ENCODE data around the gene SLC35F1. TPM values are rescaled to one million over a fixed set of nuclear protein-coding genes. Genes with fewer than 3 reads are reported as not detected.
A peak's percentile ranks its signal among the peaks of the same experiment; 100 is the strongest.

The SLC35F1 gene
- total and polyA plus RNA-seq, 2 experiments from 2014 or later = 18.5 to 25.5 TPM

DNA sequence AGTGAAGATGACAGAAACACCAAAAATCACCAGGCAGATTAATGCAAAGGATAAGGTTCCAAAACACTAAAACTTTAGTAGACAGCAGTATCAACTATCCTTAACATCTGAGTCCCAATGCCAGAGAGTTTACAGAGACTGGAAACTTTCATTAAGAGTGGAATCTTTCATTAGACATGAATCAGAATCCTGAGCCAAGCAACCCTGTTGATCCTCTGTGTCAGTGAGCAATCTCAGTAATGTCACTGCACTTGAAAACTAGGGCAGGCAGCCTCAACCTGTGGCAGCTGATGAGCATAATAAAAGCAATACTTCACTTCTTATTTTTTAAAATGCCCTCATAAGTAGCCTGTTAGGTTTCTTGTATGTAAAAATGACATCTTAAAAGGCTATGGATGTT, 388.3 kb downstream of the SLC35F1 start:
- Histone ChIP-seq H3K4me3 (no peak overlapping the region), H3K36me3 (no peaks in the 10 kb centered on the region), H3K9me3 (ENCODE audit: low read depth) (no peaks in the 10 kb centered on the region), H3K27ac (peak overlapping the region; percentile 38), H3K27me3 (no peaks in the 10 kb centered on the region), H3K4me1 (ENCODE audit: low read depth) (peaks cover 8% of the 10 kb centered on the region)
- peak in 1 of 2 donors; percentile 34 for DNase-seq (ENCODE audit: low read depth in 1 of 2, low spot score in 1 of 2)
- TF ChIP-seq, protein P1, sequence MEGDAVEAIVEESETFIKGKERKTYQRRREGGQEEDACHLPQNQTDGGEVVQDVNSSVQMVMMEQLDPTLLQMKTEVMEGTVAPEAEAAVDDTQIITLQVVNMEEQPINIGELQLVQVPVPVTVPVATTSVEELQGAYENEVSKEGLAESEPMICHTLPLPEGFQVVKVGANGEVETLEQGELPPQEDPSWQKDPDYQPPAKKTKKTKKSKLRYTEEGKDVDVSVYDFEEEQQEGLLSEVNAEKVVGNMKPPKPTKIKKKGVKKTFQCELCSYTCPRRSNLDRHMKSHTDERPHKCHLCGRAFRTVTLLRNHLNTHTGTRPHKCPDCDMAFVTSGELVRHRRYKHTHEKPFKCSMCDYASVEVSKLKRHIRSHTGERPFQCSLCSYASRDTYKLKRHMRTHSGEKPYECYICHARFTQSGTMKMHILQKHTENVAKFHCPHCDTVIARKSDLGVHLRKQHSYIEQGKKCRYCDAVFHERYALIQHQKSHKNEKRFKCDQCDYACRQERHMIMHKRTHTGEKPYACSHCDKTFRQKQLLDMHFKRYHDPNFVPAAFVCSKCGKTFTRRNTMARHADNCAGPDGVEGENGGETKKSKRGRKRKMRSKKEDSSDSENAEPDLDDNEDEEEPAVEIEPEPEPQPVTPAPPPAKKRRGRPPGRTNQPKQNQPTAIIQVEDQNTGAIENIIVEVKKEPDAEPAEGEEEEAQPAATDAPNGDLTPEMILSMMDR (IDR thresholded peaks at IDR 0.05; ENCODE audit: low read depth, low read length) = no peak

DNA sequence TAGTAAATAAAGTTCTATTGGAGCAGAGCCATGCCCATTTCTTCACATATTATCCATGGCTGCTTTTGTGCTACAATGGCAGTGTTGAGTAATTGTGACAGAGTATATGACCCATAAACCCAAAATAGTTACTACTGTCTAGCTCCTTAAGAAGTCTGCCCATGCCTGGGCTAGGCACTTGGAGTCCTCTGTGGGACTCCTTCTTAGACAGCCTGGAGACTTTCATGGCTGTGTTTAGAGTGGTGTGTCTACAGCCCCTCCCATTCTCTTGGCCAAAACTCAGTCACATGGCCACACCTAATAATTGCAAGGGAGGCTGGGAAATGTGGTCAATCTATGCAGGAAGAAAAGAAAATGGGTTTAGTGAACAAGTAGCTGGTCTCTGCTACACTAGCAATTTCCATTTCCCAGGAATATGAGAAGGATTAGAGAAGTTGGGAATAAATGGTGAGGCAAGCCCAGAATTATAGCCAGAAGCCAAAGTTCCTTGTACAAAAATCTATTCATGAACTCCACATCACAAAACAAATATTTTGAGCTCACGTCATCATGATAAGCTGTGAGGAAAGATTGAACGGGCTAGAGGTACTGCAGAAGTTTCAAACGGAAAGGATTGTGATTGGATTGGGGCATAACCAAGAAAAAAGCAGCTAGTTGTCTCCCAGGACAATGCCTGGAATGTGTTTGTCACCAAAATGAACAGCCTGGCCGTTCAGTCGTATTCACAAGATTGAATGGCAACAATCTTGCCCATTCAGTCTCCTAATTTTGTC, 389.3 kb downstream of the SLC35F1 start:
- TF ChIP-seq, protein P1 (IDR thresholded peaks at IDR 0.05; ENCODE audit: low read depth, low read length) = no peak
- no peak for DNase-seq (ENCODE audit: low read depth in 1 of 2, low spot score in 1 of 2)
- no peak overlapping the region for H3K4me3 ChIP-seq
- H3K9me3 ChIP-seq (ENCODE audit: low read depth) = no peaks in the 10 kb centered on the region
- no peaks in the 10 kb centered on the region for H3K27me3 ChIP-seq
- H3K36me3 ChIP-seq = no peaks in the 10 kb centered on the region
- H3K27ac ChIP-seq = no peak overlapping the region
- peaks cover 8% of the 10 kb centered on the region for H3K4me1 ChIP-seq (ENCODE audit: low read depth)

DNA sequence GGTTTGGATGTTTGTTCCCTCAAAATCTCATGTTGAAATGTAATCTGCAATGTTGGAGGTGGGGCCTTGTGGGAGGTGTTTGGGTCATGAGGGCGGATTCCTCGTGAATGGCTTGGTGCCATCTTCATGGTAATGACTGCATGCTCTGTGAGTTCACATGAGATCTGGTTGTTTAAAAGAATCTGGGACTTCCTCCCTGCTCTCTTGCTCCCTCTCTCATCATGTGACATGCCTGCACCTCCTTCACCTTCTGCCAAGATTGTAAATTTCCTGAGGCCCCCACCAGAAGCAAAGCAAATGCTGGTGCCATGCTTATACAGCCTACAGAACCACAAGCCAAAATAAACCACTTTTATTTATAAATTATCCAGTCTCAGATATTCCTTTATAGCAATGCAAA, 390.8 kb downstream of the SLC35F1 start:
- no peaks in the 10 kb centered on the region for H3K36me3 ChIP-seq
- TF ChIP-seq, protein P1 (IDR thresholded peaks at IDR 0.05; ENCODE audit: low read depth, low read length) = no peak
- DNase-seq (ENCODE audit: low read depth in 1 of 2, low spot score in 1 of 2) = no peak
- no peaks in the 10 kb centered on the region for H3K9me3 ChIP-seq (ENCODE audit: low read depth)
- H3K4me1 ChIP-seq (ENCODE audit: low read depth) = peaks cover 8% of the 10 kb centered on the region
- H3K27me3 ChIP-seq = no peaks in the 10 kb centered on the region
- H3K27ac ChIP-seq = no peak overlapping the region
- no peak overlapping the region for H3K4me3 ChIP-seq

DNA sequence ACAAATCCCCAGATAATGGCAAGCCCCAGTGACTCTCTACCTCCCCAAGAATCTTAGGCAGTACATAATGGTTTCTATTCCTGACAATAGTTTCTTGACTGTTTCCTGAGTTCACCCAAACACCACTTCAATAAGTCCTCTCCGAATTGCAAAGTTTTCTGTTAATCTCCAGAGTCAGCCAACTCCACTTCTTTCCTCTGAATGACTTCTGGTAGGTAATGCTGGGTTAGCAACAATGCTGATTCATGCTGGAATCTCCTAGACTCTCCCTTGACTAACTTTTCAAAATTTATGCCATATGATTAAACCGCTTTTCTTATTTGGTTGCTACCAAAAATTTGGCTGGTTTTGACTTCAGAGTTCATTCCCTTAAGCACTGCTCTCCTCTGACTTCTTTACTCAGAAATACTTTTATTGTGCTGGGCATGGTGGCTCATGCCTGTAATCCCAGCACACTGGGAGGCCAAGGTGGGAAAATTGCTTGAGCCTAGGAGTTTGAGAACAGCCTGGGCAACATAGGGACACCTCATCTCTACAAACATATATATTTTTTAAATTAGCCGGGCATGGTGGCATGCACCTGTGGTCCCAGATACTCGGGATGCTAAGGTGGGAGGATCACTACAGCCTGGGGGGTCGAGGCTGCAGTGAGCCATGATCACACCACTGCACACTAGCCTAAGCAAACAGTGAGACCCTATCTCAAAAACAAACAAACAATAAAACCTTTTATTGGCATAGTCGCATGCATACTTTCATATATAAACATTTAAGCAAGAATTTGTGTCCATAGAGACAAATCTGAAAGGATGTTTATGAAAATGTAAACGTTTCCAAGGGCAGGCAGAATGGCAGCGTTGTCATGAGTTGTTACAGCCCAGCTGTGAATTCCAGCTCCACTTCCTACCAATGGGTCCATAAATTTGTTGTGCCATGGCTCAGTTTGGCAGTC, 391.7 kb downstream of the SLC35F1 start:
- H3K27me3 ChIP-seq = no peaks in the 10 kb centered on the region
- H3K4me1 ChIP-seq (ENCODE audit: low read depth) = peaks cover 8% of the 10 kb centered on the region
- H3K36me3 ChIP-seq = no peaks in the 10 kb centered on the region
- TF ChIP-seq, protein P1 (IDR thresholded peaks at IDR 0.05; ENCODE audit: low read depth, low read length) = no peak
- H3K27ac ChIP-seq = no peak overlapping the region
- DNase-seq (ENCODE audit: low read depth in 1 of 2, low spot score in 1 of 2) = no peak
- no peaks in the 10 kb centered on the region for H3K9me3 ChIP-seq (ENCODE audit: low read depth)
- no peak overlapping the region for H3K4me3 ChIP-seq

DNA sequence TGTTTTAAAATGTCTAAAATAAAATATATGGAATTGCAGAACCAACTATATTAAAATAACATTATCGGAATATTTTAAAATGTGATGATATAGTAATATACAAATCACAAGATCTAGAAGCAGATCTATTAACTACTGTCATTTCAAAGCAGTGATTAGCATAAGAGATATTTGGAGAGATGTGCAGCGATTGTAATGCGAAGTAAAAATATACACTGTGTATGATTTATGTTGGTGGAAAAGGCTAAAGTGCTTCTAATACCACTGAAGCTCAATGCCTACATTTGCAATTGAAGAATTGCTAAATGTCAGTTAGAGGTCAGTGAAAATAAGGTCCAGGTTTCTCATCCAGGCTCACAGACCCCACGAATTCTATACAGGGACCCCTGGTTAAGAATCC, 392.4 kb downstream of the SLC35F1 start:
- H3K27ac ChIP-seq = no peak overlapping the region
- H3K36me3 ChIP-seq = no peaks in the 10 kb centered on the region
- H3K27me3 ChIP-seq = no peaks in the 10 kb centered on the region
- TF ChIP-seq, protein P1 (IDR thresholded peaks at IDR 0.05; ENCODE audit: low read depth, low read length) = no peak
- H3K4me3 ChIP-seq = no peak overlapping the region
- peaks cover 8% of the 10 kb centered on the region for H3K4me1 ChIP-seq (ENCODE audit: low read depth)
- no peak for DNase-seq (ENCODE audit: low read depth in 1 of 2, low spot score in 1 of 2)
- H3K9me3 ChIP-seq (ENCODE audit: low read depth) = no peaks in the 10 kb centered on the region

All from cardiac muscle cell (in vitro differentiated cells and primary cell).